ENCODE data around the gene DUSP5.
A peak's percentile ranks its signal among the peaks of the same experiment; 100 is the strongest.

The DUSP5 gene

DNA sequence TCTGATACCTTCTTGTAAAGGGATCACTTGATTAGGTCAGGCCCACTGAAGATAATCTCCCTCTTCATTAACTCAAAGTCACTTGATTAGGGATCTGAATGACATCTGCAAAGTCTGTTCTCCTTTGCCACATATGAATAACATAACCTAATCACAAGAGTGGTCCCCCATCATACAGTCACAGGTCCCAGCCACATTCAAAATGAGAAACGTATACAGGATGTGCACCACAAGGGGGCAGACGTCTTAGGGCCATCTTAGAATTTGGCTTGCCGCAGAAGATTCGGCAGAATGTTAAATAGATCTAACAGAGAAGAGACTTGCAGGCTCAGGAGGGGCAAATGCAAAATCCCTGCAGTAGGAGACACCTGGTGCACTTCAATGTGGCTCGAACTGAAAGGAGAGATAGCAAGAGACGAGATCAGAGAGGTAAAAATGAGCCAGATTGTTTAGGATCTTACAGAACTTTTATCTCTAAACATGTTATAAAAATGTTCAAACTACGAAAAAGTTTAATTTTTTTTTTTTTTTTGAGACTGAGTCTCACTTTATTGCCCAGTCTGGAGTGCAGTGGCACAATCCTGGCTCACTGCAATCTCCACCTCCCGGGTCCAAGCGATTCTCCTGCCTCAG is 59.4 kb downstream of the DUSP5 start:
- TF ChIP-seq, protein P1, sequence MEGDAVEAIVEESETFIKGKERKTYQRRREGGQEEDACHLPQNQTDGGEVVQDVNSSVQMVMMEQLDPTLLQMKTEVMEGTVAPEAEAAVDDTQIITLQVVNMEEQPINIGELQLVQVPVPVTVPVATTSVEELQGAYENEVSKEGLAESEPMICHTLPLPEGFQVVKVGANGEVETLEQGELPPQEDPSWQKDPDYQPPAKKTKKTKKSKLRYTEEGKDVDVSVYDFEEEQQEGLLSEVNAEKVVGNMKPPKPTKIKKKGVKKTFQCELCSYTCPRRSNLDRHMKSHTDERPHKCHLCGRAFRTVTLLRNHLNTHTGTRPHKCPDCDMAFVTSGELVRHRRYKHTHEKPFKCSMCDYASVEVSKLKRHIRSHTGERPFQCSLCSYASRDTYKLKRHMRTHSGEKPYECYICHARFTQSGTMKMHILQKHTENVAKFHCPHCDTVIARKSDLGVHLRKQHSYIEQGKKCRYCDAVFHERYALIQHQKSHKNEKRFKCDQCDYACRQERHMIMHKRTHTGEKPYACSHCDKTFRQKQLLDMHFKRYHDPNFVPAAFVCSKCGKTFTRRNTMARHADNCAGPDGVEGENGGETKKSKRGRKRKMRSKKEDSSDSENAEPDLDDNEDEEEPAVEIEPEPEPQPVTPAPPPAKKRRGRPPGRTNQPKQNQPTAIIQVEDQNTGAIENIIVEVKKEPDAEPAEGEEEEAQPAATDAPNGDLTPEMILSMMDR (IDR thresholded peaks at IDR 0.05; ENCODE audit: insufficient read depth, low read depth, low read length, missing control alignments): peak; percentile 80
- DNase-seq (ENCODE audit: low read depth): peak; percentile 61

DNA sequence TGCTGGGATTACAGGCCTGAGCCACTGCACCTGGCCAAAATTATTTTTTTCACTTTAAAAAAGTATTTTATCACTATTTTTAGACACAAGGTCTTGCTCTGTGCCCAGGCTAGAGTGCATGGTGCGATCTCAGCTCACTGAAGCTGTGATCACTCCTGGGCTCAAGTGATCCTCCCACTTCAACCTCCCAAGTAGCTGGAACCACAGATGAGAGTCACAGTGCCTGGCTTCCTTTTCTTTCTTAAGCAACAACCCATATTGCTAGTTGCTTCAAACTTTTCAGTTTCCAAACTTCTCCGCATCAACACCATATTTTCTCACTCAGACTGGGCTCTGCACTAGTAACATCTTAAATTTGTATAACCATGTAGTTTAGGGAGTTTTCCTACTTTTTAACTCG is 60.3 kb downstream of the DUSP5 start:
- TF ChIP-seq, protein P1 (IDR thresholded peaks at IDR 0.05; ENCODE audit: insufficient read depth, low read depth, low read length, missing control alignments): no peak
- no peak for DNase-seq (ENCODE audit: low read depth)
- H3K4me3 ChIP-seq (ENCODE audit: low read length): no peak overlapping the region

More for the DNA sequence above, 59.4 kb downstream of the DUSP5 start:
- no peak overlapping the region for H3K4me3 ChIP-seq (ENCODE audit: low read length)

DNA sequence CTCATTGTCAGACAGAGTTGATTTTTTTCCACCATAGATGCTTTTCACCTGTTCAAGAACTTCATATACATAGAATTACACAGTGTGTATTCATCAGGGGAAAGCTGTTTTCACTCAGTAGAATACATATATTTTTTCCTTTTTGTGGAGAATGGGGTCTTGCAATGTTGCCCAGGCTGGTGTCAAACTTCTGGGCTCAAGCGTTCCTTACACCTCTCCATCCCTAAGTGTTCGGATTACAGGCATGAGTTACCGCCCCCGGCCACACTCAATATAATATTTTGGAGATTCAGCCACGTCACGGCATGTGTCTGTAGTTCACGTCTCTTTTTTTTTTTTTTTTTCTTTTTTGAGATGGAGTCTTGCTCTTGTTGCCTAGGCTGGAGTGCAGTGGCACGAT is 62.3 kb downstream of the DUSP5 start:
- TF ChIP-seq, protein P1 (IDR thresholded peaks at IDR 0.05; ENCODE audit: insufficient read depth, low read depth, low read length, missing control alignments): no peak
- DNase-seq (ENCODE audit: low read depth): no peak
- no peak overlapping the region for H3K4me3 ChIP-seq (ENCODE audit: low read length)
